ENCODE measurements around the gene HTATIP2. TPM values are rescaled to one million over a fixed set of nuclear protein-coding genes. Genes with fewer than 3 reads are reported as not detected.

Gene HTATIP2
- total and polyA plus RNA-seq, 9 of the 15 experiments (the other 6 are each of a cell fraction or from before 2014, with no cell fraction given): 48.3 to 90.9 (median 64.4) TPM

- TF ChIP-seq ZHX1 (conservative IDR thresholded peaks at IDR 0.05; ENCODE audit: low read length) (no peak), PKNOX1 (IDR thresholded peaks at IDR 0.05) (no peak), HBP1 (CRISPR knock-in tag; IDR thresholded peaks at IDR 0.05) (no peak), STAT5B (CRISPR knock-in tag; IDR thresholded peaks at IDR 0.05) (no peak), CEBPZ (IDR thresholded peaks at IDR 0.05; ENCODE audit: borderline replicate concordance, low read depth, low read length) (no peak), HNRNPUL1 (IDR thresholded peaks at IDR 0.05; ENCODE audit: low read length) (no peak), TSC22D4 (tag; IDR thresholded peaks at IDR 0.05) (no peak), TSHZ1 (CRISPR knock-in tag; IDR thresholded peaks at IDR 0.05) (no peak), ZNF277 (CRISPR knock-in tag; IDR thresholded peaks at IDR 0.05; ENCODE audit: borderline replicate concordance) (no peak), NCOA2 (IDR thresholded peaks at IDR 0.05; ENCODE audit: partially characterized antibody in 2 of 2) (no peak), EHMT2 (IDR thresholded peaks at IDR 0.05) (no peak), PML (IDR thresholded peaks at IDR 0.05; ENCODE audit: low read length) (no peak), HDAC3 (IDR thresholded peaks at IDR 0.05; ENCODE audit: borderline replicate concordance, partially characterized antibody) (no peak), ZNF780A (CRISPR knock-in tag; IDR thresholded peaks at IDR 0.05) (no peak), ZNF561 (CRISPR knock-in tag; conservative IDR thresholded peaks at IDR 0.05) (no peak)
Measured at GRCh38 chr11:20364341-20364792, 853 bp downstream of the HTATIP2 start (continued).

Measured in K562 (cell line).